OCI-LY3 (cell line): ENCODE data around the gene ETFB.

ENCODE experiments used
- EZH2phosphoT487 ChIP-seq: fragments of 200-600 bp; shearing (Covaris generic); IDR thresholded peaks from 2 replicates; pipeline ENCODE4 v1.6.1; 2018; ENCODE audit warnings: antibody characterized with exemption, mixed run types, low read depth
- TF ChIP-seq, protein P1 (sequence below): fragments of 200-600, 300-600 bp; sonication (generic); IDR thresholded peaks from 2 replicates; pipeline ENCODE4 v1.5.1; 2014; ENCODE audit warnings: antibody characterized with exemption, low read length, low read depth

DNA sequence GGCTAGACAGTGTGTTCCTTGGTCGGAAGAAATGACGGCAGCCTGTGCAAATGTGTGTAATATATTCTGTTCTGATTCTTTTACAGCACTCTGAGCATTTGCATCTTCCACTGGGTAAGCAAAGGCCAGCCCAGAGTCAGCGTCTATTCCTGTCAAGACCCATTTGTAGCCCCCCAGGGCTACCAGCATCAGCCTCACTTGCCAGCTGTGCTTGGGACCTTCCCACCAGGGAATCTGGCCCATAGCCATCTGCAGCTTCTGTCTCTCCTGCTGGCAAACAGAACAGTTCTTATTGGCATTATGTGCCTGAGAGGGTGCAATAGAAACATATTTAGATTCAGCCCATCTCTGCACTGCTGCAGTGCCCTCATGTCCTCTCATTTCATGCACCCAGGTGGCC, 60.7 kb downstream of the ETFB start:
- TF ChIP-seq, protein P1, sequence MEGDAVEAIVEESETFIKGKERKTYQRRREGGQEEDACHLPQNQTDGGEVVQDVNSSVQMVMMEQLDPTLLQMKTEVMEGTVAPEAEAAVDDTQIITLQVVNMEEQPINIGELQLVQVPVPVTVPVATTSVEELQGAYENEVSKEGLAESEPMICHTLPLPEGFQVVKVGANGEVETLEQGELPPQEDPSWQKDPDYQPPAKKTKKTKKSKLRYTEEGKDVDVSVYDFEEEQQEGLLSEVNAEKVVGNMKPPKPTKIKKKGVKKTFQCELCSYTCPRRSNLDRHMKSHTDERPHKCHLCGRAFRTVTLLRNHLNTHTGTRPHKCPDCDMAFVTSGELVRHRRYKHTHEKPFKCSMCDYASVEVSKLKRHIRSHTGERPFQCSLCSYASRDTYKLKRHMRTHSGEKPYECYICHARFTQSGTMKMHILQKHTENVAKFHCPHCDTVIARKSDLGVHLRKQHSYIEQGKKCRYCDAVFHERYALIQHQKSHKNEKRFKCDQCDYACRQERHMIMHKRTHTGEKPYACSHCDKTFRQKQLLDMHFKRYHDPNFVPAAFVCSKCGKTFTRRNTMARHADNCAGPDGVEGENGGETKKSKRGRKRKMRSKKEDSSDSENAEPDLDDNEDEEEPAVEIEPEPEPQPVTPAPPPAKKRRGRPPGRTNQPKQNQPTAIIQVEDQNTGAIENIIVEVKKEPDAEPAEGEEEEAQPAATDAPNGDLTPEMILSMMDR, result no peak
- TF ChIP-seq EZH2phosphoT487, result no peak
